ENCODE data around the gene KIF1A.
"Not testable (repeated sequence)": the region's sequence is repeated elsewhere in the genome, so short reads cannot be mapped to it uniquely, and the experiment has no call there.

The KIF1A gene

DNA sequence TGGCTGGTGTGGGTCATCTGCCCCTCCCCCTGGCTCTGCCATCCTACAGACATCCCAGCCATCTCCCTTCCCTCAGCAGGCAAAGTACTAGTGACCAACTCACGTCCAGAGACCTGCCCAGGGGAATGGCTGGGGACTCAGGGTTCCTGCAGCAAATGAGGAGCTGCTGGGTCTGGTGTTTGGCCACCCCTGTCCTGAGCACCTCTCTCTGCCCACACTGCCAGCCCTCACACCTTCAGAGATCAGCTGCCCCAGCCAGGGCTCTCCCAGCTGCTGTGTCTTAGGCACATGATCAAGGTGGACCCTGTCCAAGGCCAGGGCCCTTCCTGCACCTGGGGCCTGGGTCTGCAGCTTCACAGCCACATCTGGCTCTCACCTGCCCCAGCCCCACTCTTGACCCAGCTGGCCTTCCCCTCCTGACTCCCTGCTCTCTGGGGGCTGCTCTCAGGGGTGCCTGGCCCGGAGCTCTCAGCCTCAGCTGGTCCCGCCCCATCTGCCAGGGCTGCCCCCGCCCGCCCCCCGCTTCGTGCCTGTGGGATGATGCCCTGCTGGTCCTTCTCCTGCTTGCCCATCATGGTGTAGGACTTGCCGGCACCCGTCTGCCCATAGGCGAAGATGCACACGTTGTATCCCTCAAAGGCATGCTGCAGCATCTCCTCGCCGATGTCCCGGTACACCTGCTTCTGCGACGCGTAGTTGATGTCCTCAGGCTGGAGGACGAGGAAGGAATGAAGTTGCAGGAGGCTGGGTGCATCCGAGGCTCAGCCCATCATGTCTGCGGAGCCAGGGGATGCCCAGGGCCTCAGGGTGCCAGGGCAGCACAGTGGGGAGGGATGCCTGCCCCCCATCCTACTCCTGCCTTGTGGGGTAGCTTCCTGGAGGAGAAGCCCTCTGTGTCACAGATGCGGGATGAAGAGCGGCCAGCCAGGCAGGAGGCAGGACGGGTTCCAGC, 32.2 kb downstream of the KIF1A start:
- DNase-seq (ENCODE audit: low read depth) = no peak

GRCh38 chr2:240786871-240787311, 33.1 kb downstream of the KIF1A start:
- no peak for DNase-seq (ENCODE audit: low read depth)

GRCh38 chr2:240786355-240786841, 33.6 kb downstream of the KIF1A start:
- no peak for DNase-seq (ENCODE audit: low read depth)

DNA sequence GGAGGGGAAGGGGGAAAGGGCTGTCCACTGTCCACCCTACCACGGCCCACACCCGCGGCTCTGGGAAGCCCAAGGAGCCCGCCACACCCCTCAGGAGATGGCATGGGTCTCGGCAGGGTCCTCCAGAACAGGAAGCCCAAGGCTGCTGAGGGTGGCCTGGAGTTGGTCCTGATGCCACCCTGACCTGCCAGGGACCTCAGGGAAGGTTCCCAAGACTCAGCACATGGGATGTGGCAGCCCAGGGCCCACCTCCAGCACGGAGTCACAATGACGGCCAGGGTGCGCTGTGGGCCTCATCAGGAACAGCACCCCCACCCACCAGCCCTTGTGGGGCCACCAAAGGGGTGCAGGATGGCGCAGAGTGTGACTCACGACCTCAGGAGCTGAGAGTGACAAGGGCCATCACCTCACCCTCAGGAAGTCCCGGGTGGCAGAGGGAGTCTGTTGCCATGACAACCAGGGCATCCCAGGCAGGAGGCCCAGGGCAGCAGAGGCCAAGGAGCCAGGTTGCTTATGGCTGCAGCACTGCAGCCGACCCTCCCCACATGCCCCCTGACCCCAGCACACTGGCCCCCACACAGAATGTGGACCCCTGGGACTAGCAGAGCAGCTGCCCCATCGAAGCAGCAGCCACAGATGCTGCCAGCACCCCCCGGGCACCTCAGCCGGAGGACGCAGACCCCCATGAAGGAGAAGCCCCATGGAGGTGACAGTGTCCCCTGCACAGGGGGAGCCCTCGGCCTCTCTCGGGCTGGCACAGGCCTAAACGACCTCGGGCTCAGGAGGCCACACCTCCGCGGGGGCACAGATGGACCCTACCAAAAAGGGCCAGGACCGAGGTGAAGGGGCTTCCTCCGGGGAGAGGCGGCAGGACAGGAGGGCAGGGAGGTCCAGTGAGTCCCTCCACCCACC, 34.3 kb downstream of the KIF1A start:
- DNase-seq (ENCODE audit: low read depth) = no peak

GRCh38 chr2:240784629-240785423, 35.2 kb downstream of the KIF1A start:
- no peak for DNase-seq (ENCODE audit: low read depth)

- DNase-seq (ENCODE audit: low read depth) = no peak
These were observed 36.0 kb downstream of the KIF1A start for GRCh38 chr2:240783819-240784621.

GRCh38 chr2:240782886-240783818, 36.9 kb downstream of the KIF1A start:
- no peak for DNase-seq (ENCODE audit: low read depth)

- no peak for DNase-seq (ENCODE audit: low read depth)
These were observed 37.7 kb downstream of the KIF1A start for GRCh38 chr2:240782221-240782885.

DNA sequence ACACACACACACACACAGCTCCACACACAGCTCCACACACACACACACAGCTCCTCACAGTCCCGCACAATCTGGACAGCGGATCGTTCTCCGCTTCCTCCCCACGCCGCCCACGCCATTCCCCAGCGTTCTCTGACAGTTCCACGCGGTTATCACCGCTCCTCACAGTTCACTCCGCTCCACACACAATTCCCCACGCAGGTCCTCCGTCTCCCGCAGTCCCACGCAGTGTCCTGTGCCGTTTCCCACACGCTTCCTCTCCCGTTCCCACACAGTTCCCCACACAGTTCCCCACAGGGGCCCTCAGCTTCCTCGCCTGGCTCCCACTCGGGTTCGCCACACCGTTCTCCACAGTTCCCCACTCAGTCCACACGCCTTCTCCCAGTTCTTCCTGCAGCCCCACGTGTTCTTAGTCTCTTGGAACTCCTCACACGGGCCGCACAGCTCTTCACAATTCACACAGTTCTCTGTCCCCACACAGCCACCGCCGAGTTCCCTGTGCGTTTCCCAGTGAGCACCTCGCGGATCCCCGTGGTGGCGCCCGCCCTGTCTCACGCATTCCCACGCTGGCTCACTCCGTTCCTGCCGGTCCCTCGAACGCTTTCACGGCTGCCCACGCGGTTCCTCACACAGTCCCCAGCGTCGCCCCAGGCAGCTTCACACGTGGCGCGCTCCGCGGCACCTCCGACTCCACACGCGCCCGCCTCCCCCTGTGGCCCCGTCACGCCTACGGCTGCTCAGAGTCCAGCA, 38.4 kb downstream of the KIF1A start:
- no peak for DNase-seq (ENCODE audit: low read depth)

GRCh38 chr2:240780023-240780700, 39.9 kb downstream of the KIF1A start:
- no peak for DNase-seq (ENCODE audit: low read depth)

DNA sequence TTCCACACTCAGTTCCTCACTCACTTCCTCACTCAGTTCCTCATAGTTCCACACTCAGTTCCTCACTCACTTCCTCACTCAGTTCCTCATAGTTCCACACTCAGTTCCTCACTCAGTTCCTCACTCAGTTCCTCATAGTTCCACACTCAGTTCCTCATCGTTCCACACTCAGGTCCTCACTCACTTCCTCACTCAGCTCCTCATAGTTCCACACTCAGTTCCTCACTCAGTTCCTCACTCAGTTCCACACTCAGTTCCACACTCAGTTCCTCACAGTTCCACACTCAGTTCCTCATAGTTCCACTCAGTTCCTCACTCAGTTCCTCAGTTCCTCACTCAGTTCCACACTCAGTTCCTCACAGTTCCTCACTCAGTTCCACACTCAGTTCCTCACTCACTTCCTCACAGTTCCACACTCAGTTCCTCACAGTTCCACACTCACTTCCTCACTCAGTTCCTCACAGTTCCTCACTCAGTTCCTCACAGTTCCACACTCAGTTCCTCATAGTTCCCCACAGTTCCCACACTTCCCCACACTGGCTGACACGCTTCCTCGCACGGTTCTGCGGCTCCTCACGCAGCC, 40.7 kb downstream of the KIF1A start:
- not testable (repeated sequence) for DNase-seq (ENCODE audit: low read depth)

GRCh38 chr2:240778426-240778825, 41.6 kb downstream of the KIF1A start:
- DNase-seq (ENCODE audit: low read depth) = no peak

DNA sequence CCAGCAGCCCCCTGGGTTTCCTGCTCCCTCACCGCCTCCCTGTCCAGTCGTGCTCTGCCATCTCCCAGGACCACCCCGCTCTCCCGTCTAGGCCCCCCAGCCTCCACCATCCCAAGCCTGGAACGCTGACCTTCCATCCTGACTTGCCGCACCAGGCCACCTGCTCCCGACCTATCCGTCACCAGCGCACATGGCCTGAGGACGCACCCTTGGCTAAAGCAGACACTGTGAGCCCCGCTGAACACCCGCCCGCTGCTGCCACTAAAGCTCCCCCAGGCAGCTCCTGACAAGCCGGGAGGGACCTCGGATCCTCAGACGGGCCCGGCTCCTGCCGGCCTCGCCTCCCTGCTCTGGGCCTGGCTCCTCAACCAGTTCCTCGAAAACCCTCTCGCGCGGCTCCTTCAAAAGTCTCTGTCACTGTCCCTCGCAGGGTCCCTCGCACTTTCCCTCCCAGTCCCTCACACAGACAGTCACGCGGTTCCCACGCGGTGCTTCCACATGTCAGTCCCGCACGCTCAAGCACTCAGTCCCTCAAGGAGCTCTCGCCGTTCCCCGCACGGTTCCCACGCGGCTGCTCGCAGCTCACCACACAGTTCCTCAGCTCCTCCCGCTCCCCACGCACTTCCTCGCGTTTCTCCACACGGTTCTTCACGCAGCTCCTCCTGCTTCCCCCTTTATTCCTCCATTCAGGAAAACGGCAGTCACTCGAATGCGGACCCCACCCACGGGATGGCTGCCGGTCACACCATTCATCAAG, 42.4 kb downstream of the KIF1A start:
- no peak for DNase-seq (ENCODE audit: low read depth)

DNA sequence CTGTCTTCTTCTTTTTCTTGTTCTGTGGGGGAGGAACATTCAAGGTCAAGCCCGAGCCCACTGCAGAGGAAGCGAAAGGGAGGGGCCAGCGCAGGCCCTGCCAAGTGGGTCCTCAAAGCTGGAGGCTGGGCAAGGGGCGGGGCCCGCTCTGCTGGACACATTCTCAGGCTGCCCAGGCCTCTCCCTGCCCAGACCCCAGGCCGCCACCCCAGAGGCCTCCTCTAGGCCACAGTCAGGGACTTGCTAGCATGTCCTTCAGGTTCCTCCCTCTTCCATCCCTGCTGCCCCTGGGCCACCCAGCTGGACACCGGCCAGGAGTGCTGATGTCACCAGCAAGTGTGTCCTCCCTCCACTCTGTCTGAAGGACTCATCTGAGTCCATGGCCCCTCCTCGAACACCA, 44.1 kb downstream of the KIF1A start:
- DNase-seq (ENCODE audit: low read depth) = no peak

- no peak for DNase-seq (ENCODE audit: low read depth)
These were observed 45.2 kb downstream of the KIF1A start for GRCh38 chr2:240774856-240775255.

DNA sequence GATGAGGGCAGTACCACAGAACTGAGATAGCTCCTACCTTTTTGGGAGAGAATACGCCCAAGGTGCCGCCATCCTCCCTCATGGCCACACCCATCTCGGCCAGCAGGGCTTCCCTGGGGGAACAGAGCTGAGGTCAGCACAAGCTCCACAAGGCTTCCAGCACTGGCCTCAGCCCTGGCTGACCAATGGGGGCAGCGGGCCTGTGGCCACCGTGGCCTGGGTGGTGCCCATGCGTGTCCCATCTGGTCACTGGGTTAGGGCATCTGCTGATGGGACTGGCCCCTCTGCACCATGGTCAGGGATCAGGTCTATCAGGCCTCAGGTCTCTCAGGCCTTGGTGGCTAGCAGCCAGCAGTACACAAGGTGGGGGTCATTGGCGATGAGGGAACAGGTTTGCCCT, 50.9 kb downstream of the KIF1A start:
- DNase-seq (ENCODE audit: low read depth) = no peak

- no peak for DNase-seq (ENCODE audit: low read depth)
These were observed 51.8 kb downstream of the KIF1A start for GRCh38 chr2:240768216-240768615.
